Panc1 (cell line): ENCODE measurements around the gene STOM. TPM values are rescaled to one million over a fixed set of nuclear protein-coding genes. Genes with fewer than 3 reads are reported as not detected.

ENCODE experiments used
- ATAC-seq: fragments of 200-7000 bp; cut with Tn5 transposase; 2 replicates; pipeline ENCODE4 v1.9.1; 2020; ENCODE audit warnings: mild to moderate bottlenecking, moderate library complexity
- BruUV-seq: library from RNA; stranded (reverse); fragments of 400-500 nt; replicated peaks from 2 replicates; lab custom pipeline; 2021; lab: Mats Ljungman, UMichigan
- CTCF ChIA-PET: fragments of 300-600 bp; sonication (Branson Sonifier 250); formaldehyde crosslinking; loops from one replicate; lab custom pipeline; 2022; ENCODE audit warnings: antibody characterized with exemption; lab: Charles Lee
- POLR2A ChIA-PET: fragments of 300-600 bp; sonication (Branson Sonifier 250); formaldehyde crosslinking; loops from one replicate; lab custom pipeline; 2022; ENCODE audit warnings: antibody characterized with exemption; lab: Charles Lee
- DNase-seq: peaks from one replicate; pipeline ENCODE4 v3.0.0-alpha.2; 2010; ENCODE audit warnings: low read depth, low spot score
- H3K27ac ChIP-seq: 2 replicates; pipeline ENCODE4 v1.5.1; 2011; ENCODE audit warnings: mild to moderate bottlenecking, low read length, inconsistent platforms
- H3K27me3 ChIP-seq: fragments of 200-500 bp; sonication (Bioruptor generic); 2 replicates; pipeline ENCODE4 v1.6.0; 2014; ENCODE audit warnings: low read length, inconsistent platforms; ENCODE audit not compliant: control insufficient read depth, insufficient read depth
- H3K36me3 ChIP-seq: fragments of 200-500 bp; sonication (Bioruptor generic); 2 replicates; pipeline ENCODE4 v1.5.1; 2014; ENCODE audit warnings: inconsistent platforms, mild to moderate bottlenecking, low read length, moderate library complexity; ENCODE audit not compliant: control insufficient read depth, insufficient read depth
- H3K4me1 ChIP-seq: 2 replicates; pipeline ENCODE4 v1.5.1; 2011; ENCODE audit warnings: inconsistent platforms, mild to moderate bottlenecking, low read length, moderate library complexity; ENCODE audit not compliant: control insufficient read depth, insufficient read depth
- H3K4me3 ChIP-seq, 2 experiments: 2 replicates each; pipeline ENCODE4 v1.5.1; 2011 to 2012; ENCODE audit warnings: low read depth in 2 of 2, low read length in 2 of 2, mild to moderate bottlenecking in 2 of 2, inconsistent platforms in 1 of 2, moderate library complexity in 1 of 2
- H3K9me3 ChIP-seq: fragments of 200-500 bp; sonication (Bioruptor generic); 2 replicates; pipeline ENCODE4 v1.5.1; 2014; ENCODE audit warnings: low read depth, mild to moderate bottlenecking, inconsistent platforms, low read length, moderate library complexity; ENCODE audit not compliant: control insufficient read depth, insufficient read depth
- CTCF ChIP-seq: fragments of 450-650 bp; IDR thresholded peaks from 2 replicates; pipeline ENCODE4 v1.5.1; 2017; ENCODE audit warnings: mild to moderate bottlenecking
- POLR2AphosphoS5 ChIP-seq: IDR thresholded peaks from 2 replicates; pipeline ENCODE4 v1.6.1; 2012; ENCODE audit warnings: mild to moderate bottlenecking, low read depth, low read length, moderate library complexity
- REST ChIP-seq, 2 experiments: IDR thresholded peaks; 2 replicates each; pipeline ENCODE4 v1.6.1; 2011 to 2012; ENCODE audit warnings: low read depth in 2 of 2, control low read depth in 1 of 2, low read length in 1 of 2, mild to moderate bottlenecking in 1 of 2, moderate library complexity in 1 of 2; ENCODE audit not compliant: insufficient read depth in 1 of 2
- SIN3A ChIP-seq: IDR thresholded peaks from 2 replicates; pipeline ENCODE4 v1.6.1; 2012; ENCODE audit warnings: low read depth, mild to moderate bottlenecking, low read length, moderate library complexity, borderline replicate concordance; ENCODE audit not compliant: insufficient read depth
- TCF7L2 ChIP-seq: IDR thresholded peaks from 2 replicates; pipeline ENCODE4 v1.6.1; 2011; ENCODE audit warnings: mild to moderate bottlenecking, low read depth, low read length, inconsistent platforms
- in situ Hi-C: cut with HindIII; loops from 2 replicates; pipeline ENCODE4 v1.10.0; 2016; ENCODE audit warnings: low sequenced_read_pairs, low pct_unique_long_range_greater_than_20kb
- intact Hi-C: fragments of 100-400 bp; cut with micrococcal nuclease; formaldehyde crosslinking; loops from one replicate; pipeline ENCODE4 v1.10.0; 2022; ENCODE audit not compliant: unreplicated experiment
- total RNA-seq: library from RNA; stranded (reverse); gene quantifications from one replicate; pipeline ENCODE4 v1.2.1, GENCODE V29; 2021; ENCODE audit not compliant: unreplicated experiment

The STOM gene
- total RNA-seq, 1 experiment from 2014 or later, result 81.2 TPM

GRCh38 chr9:121309171-121309570 lies 60.9 kb downstream of the STOM start:
- Histone ChIP-seq H3K4me3 (no peak overlapping the region), H3K9me3 (no peaks in the 10 kb centered on the region), H3K27ac (no peak overlapping the region), H3K4me1 (no peaks in the 10 kb centered on the region), H3K27me3 (no peaks in the 10 kb centered on the region), H3K36me3 (peaks cover 10% of the 10 kb centered on the region)
- ATAC-seq (no peak), DNase-seq (no peak)
- intact Hi-C loops, result no loop called here
- in situ Hi-C loops, result no loop called here
- ChIA-PET POLR2A (no interaction called here), CTCF (no interaction called here)
- TF ChIP-seq CTCF (no peak), REST (IDR thresholded peaks at IDR 0.05; ENCODE audit: insufficient read depth in 1 of 2, low read depth in 2 of 2, low read length in 1 of 2) (no peak), SIN3A (no peak), POLR2AphosphoS5 (no peak), TCF7L2 (no peak)
- no TSS peak for BruUV-seq

GRCh38 chr9:121308765-121309164 lies 61.3 kb downstream of the STOM start:
- no peak for TF ChIP-seq POLR2AphosphoS5
- TF ChIP-seq SIN3A, result no peak
- no peak for TF ChIP-seq CTCF
- no peak for TF ChIP-seq REST (IDR thresholded peaks at IDR 0.05; ENCODE audit: insufficient read depth in 1 of 2, low read depth in 2 of 2, low read length in 1 of 2)
- TF ChIP-seq TCF7L2, result no peak
- H3K27ac ChIP-seq, result no peak overlapping the region
- intact Hi-C loops, result no loop called here
- BruUV-seq, result no TSS peak
- ATAC-seq, result no peak
- H3K9me3 ChIP-seq, result no peaks in the 10 kb centered on the region
- ChIA-PET POLR2A (no interaction called here), CTCF (no interaction called here)
- H3K4me3 ChIP-seq, result no peak overlapping the region
- DNase-seq, result no peak
- no peaks in the 10 kb centered on the region; the same call in 1 of the 2 replicates for H3K4me1 ChIP-seq
- peaks cover 10% of the 10 kb centered on the region for H3K36me3 ChIP-seq
- in situ Hi-C loops, result no loop called here
- H3K27me3 ChIP-seq, result no peaks in the 10 kb centered on the region
